Smooth muscle cell (in vitro differentiated cells): ENCODE data around the gene PDCD1LG2. TPM values are rescaled to one million over a fixed set of nuclear protein-coding genes. Genes with fewer than 3 reads are reported as not detected.

Experiments used
- DNase-seq: peaks from one replicate; lab custom pipeline; 2025; ENCODE audit not compliant: unreplicated experiment; lab: John Stamatoyannopoulos, UW
- H2AFZ ChIP-seq: fragments of 200-600 bp; sonication (generic); 2 replicates; pipeline ENCODE4 v1.6.0; 2016; ENCODE audit warnings: antibody characterized with exemption, low read depth, mild to moderate bottlenecking
- H3F3A ChIP-seq: fragments of 200-600 bp; sonication (generic); 2 replicates; pipeline ENCODE4 v1.6.0; 2017; ENCODE audit warnings: antibody characterized with exemption, low read depth
- H3K27ac ChIP-seq: fragments of 200-600 bp; sonication (generic); 2 replicates; pipeline ENCODE4 v1.5.1; 2016; ENCODE audit warnings: low read depth, mild to moderate bottlenecking
- H3K27me3 ChIP-seq: fragments of 200-600 bp; sonication (generic); 2 replicates; pipeline ENCODE4 v1.6.1; 2016; ENCODE audit warnings: low read depth, mild to moderate bottlenecking
- H3K36me3 ChIP-seq: fragments of 200-600 bp; sonication (generic); 2 replicates; pipeline ENCODE4 v1.5.1; 2016; ENCODE audit warnings: low read depth
- H3K4me1 ChIP-seq: fragments of 200-600 bp; sonication (generic); 2 replicates; pipeline ENCODE4 v1.5.1; 2016; ENCODE audit warnings: low read depth
- H3K4me2 ChIP-seq: fragments of 200-600 bp; sonication (generic); 2 replicates; pipeline ENCODE4 v1.6.0; 2016; ENCODE audit warnings: mild to moderate bottlenecking
- H3K4me3 ChIP-seq: fragments of 200-600 bp; sonication (generic); 2 replicates; pipeline ENCODE4 v1.5.1; 2016; ENCODE audit warnings: mild to moderate bottlenecking
- H3K79me2 ChIP-seq: fragments of 200-600 bp; sonication (generic); 2 replicates; pipeline ENCODE4 v1.6.0; 2016; ENCODE audit warnings: low read depth, mild to moderate bottlenecking
- H3K9ac ChIP-seq: fragments of 200-600 bp; sonication (generic); 2 replicates; pipeline ENCODE4 v1.6.0; 2016; ENCODE audit warnings: low read depth
- H3K9me3 ChIP-seq: fragments of 200-600 bp; sonication (generic); replicated peaks from 2 replicates; pipeline ENCODE4 v1.5.1; 2016; ENCODE audit warnings: low read depth
- H4K20me1 ChIP-seq: fragments of 200-600 bp; sonication (generic); 2 replicates; pipeline ENCODE4 v1.6.0; 2016; ENCODE audit warnings: low read depth
- CTCF ChIP-seq: fragments of 200-600 bp; sonication (generic); IDR thresholded peaks from 2 replicates; pipeline ENCODE4 v1.5.1; 2017; ENCODE audit warnings: borderline replicate concordance, mild to moderate bottlenecking, antibody characterized with exemption; ENCODE audit not compliant: insufficient read depth, poor library complexity, severe bottlenecking
- WGBS: methylation state at CpG from one replicate; pipeline ENCODE4 v1.1.7; 2016; ENCODE audit warnings: low lambda C conversion rate; 5-methylcytosine and 5-hydroxymethylcytosine counted together
- polyA plus RNA-seq: library from polyadenylated mRNA; unstranded; fragments of >200 nt; fragmentation: Nextera tagmentation; extraction: Ambion mirVana; gene quantifications from 2 replicates; pipeline ENCODE4 v1.2.1, GENCODE V29; 2016
- total RNA-seq: library from RNA; depleted of rRNA; stranded (reverse); fragments of >200 nt; gene quantifications from 2 replicates; pipeline ENCODE4 v1.2.3, GENCODE V29; 2014

PDCD1LG2 gene
- total and polyA plus RNA-seq, 2 experiments from 2014 or later = 10.0 to 11.6 TPM

GRCh38 chr9:5532790-5533189, 22.5 kb downstream of the PDCD1LG2 start:
- no peak for DNase-seq
- Histone ChIP-seq H3K4me1 (no peaks in the 10 kb centered on the region), H3K9me3 (no peaks in the 10 kb centered on the region), H3F3A (no peaks in the 10 kb centered on the region), H4K20me1 (no peaks in the 10 kb centered on the region), H3K36me3 (no peaks in the 10 kb centered on the region), H3K27me3 (no peaks in the 10 kb centered on the region), H2AFZ (no peak overlapping the region), H3K4me2 (no peak overlapping the region), H3K27ac (no peak overlapping the region), H3K9ac (no peak overlapping the region), H3K4me3 (no peak overlapping the region), H3K79me2 (no peaks in the 10 kb centered on the region)
- WGBS = 82% methylated on average over 5 of the region's 5 CpGs
- TF ChIP-seq CTCF = no peak

GRCh38 chr9:5536684-5537083, 26.4 kb downstream of the PDCD1LG2 start:
- Histone ChIP-seq H3K36me3 (no peaks in the 10 kb centered on the region), H3K4me3 (no peak overlapping the region), H3K9ac (no peak overlapping the region), H3K27ac (no peak overlapping the region), H3K79me2 (no peaks in the 10 kb centered on the region), H3F3A (no peaks in the 10 kb centered on the region), H3K4me2 (no peak overlapping the region), H3K27me3 (no peaks in the 10 kb centered on the region), H2AFZ (no peak overlapping the region), H3K9me3 (no peaks in the 10 kb centered on the region), H4K20me1 (no peaks in the 10 kb centered on the region), H3K4me1 (no peaks in the 10 kb centered on the region)
- 98% methylated on average over 2 of the region's 2 CpGs for WGBS
- TF ChIP-seq CTCF = no peak
- no peak for DNase-seq

GRCh38 chr9:5543875-5544702, 33.8 kb downstream of the PDCD1LG2 start:
- no peak for TF ChIP-seq CTCF
- DNase-seq = no peak
- no peaks in the 10 kb centered on the region for H3K27me3 ChIP-seq
- H3K9me3 ChIP-seq = no peaks in the 10 kb centered on the region
- H3K4me3 ChIP-seq = no peak overlapping the region
- H3K36me3 ChIP-seq = no peaks in the 10 kb centered on the region
- no peak overlapping the region for H3K4me2 ChIP-seq
- peaks cover 6% of the 10 kb centered on the region for H3K4me1 ChIP-seq
- H4K20me1 ChIP-seq = no peaks in the 10 kb centered on the region
- H3K27ac ChIP-seq = no peak overlapping the region
- H3K9ac ChIP-seq = no peak overlapping the region
- H3K79me2 ChIP-seq = no peaks in the 10 kb centered on the region
- no peak overlapping the region for H2AFZ ChIP-seq
- WGBS = 57% methylated on average over 2 of the region's 2 CpGs
- H3F3A ChIP-seq = no peaks in the 10 kb centered on the region
